WTC11 (cell line): ENCODE results near the gene GJB3. TPM values are rescaled to one million over a fixed set of nuclear protein-coding genes. Genes with fewer than 3 reads are reported as not detected.

Experiments
- ATAC-seq: fragments of 200-7000 bp; cut with Tn5 transposase; 2 replicates; pipeline ENCODE4 v1.10.0; 2021; ENCODE audit warnings: mild to moderate bottlenecking, moderate library complexity
- CTCF ChIA-PET: fragments of 300-600 bp; sonication (Branson Sonifier 250); formaldehyde crosslinking; loops from one replicate; lab custom pipeline; 2021; ENCODE audit warnings: antibody characterized with exemption; lab: Charles Lee
- POLR2A ChIA-PET: fragments of 350-600 bp; sonication (Branson Sonifier 250); formaldehyde crosslinking; loops from one replicate; lab custom pipeline; 2021; ENCODE audit warnings: antibody characterized with exemption; lab: Charles Lee
- DNase-seq: peaks from one replicate; pipeline ENCODE4 v3.0.0; 2021; ENCODE audit warnings: low spot score
- H3K27ac Mint-ChIP-seq: 2 replicates; pipeline ENCODE4 v1.8.0; 2021; ENCODE audit warnings: mixed read lengths
- H3K27me3 Mint-ChIP-seq: 2 replicates; pipeline ENCODE4 v1.8.0; 2021; ENCODE audit warnings: low read depth, mild to moderate bottlenecking, moderate library complexity, mixed read lengths
- H3K36me3 Mint-ChIP-seq: 2 replicates; pipeline ENCODE4 v1.8.0; 2021; ENCODE audit warnings: mixed read lengths
- H3K4me1 Mint-ChIP-seq: 2 replicates; pipeline ENCODE4 v1.8.0; 2022; ENCODE audit warnings: mixed read lengths
- H3K4me3 Mint-ChIP-seq: 2 replicates; pipeline ENCODE4 v1.8.0; 2021; ENCODE audit warnings: mild to moderate bottlenecking, moderate library complexity, mixed read lengths
- H3K9me3 Mint-ChIP-seq: 2 replicates; pipeline ENCODE4 v1.8.0; 2021; ENCODE audit warnings: mixed read lengths
- CREM ChIP-seq: sonication (generic); formaldehyde crosslinking; IDR thresholded peaks from 2 replicates; pipeline ENCODE4 v1.8.1; 2022; ENCODE audit warnings: mild to moderate bottlenecking, missing genetic modification reagents, moderate library complexity
- EMX1 ChIP-seq: fragments of 250-450 bp; sonication (Bioruptor Pico); IDR thresholded peaks from 2 replicates; pipeline ENCODE4 v1.8.0; 2021; ENCODE audit warnings: mild to moderate bottlenecking
- FOXJ3 ChIP-seq: sonication (generic); formaldehyde crosslinking; IDR thresholded peaks from 2 replicates; pipeline ENCODE4 v1.9.0; 2021; ENCODE audit warnings: missing genetic modification reagents, mild to moderate bottlenecking, borderline replicate concordance
- FOXK1 ChIP-seq: sonication (generic); formaldehyde crosslinking; IDR thresholded peaks from 2 replicates; pipeline ENCODE4 v1.8.0; 2022; ENCODE audit warnings: mild to moderate bottlenecking, moderate library complexity, missing genetic modification reagents
- NR2C2 ChIP-seq: sonication (generic); formaldehyde crosslinking; IDR thresholded peaks from 2 replicates; pipeline ENCODE4 v1.8.0; 2022; ENCODE audit warnings: mild to moderate bottlenecking, missing genetic modification reagents
- SMAD3 ChIP-seq: sonication (generic); formaldehyde crosslinking; IDR thresholded peaks from 2 replicates; pipeline ENCODE4 v1.8.0; 2022; ENCODE audit warnings: missing genetic modification reagents, mild to moderate bottlenecking, borderline replicate concordance
- SP1 ChIP-seq: sonication (generic); formaldehyde crosslinking; conservative IDR thresholded peaks from 2 replicates; pipeline ENCODE4 v1.8.1; 2022; ENCODE audit warnings: missing genetic modification reagents
- ZNF396 ChIP-seq: fragments of 250-450 bp; sonication (Bioruptor Pico); IDR thresholded peaks from 2 replicates; pipeline ENCODE4 v1.8.0; 2021; ENCODE audit warnings: mild to moderate bottlenecking, moderate library complexity, borderline replicate concordance
- ZNF671 ChIP-seq: fragments of 250-450 bp; sonication (Bioruptor Pico); IDR thresholded peaks from 2 replicates; pipeline ENCODE4 v1.8.0; 2021; ENCODE audit warnings: mild to moderate bottlenecking
- total RNA-seq: library from RNA; stranded (reverse); gene quantifications from 3 replicates; pipeline ENCODE4 v1.2.3, GENCODE V29; 2021
- TF ChIP-seq, protein P1 (sequence below): fragments of 250-450 bp; sonication (Bioruptor Pico); IDR thresholded peaks from 2 replicates; pipeline ENCODE4 v2.1.2; 2022; ENCODE audit warnings: mild to moderate bottlenecking, moderate library complexity
- TF ChIP-seq, protein P2 (sequence below): sonication (generic); formaldehyde crosslinking; IDR thresholded peaks from 2 replicates; pipeline ENCODE4 v1.8.1; 2023; ENCODE audit warnings: mild to moderate bottlenecking, missing genetic modification reagents, moderate library complexity
- TF ChIP-seq, protein P3 (sequence below): sonication (generic); formaldehyde crosslinking; conservative IDR thresholded peaks from 2 replicates; pipeline ENCODE4 v1.8.1; 2023; ENCODE audit warnings: mild to moderate bottlenecking, low read depth, missing genetic modification reagents, moderate library complexity
- TF ChIP-seq, protein P4 (sequence below): sonication (generic); formaldehyde crosslinking; IDR thresholded peaks from 2 replicates; pipeline ENCODE4 v1.8.1; 2023; ENCODE audit warnings: mild to moderate bottlenecking, missing genetic modification reagents, moderate library complexity
- TF ChIP-seq, protein P5 (sequence below): fragments of 250-450 bp; sonication (Bioruptor Pico); IDR thresholded peaks from 2 replicates; pipeline ENCODE4 v1.8.0; 2021; ENCODE audit warnings: mild to moderate bottlenecking
- TF ChIP-seq, protein P6 (sequence below): fragments of 250-450 bp; sonication (Bioruptor Pico); conservative IDR thresholded peaks from 2 replicates; pipeline ENCODE4 v1.9.0; 2021; ENCODE audit warnings: mild to moderate bottlenecking

Gene GJB3
- total RNA-seq, 1 experiment from 2014 or later = 0.46 TPM

DNA sequence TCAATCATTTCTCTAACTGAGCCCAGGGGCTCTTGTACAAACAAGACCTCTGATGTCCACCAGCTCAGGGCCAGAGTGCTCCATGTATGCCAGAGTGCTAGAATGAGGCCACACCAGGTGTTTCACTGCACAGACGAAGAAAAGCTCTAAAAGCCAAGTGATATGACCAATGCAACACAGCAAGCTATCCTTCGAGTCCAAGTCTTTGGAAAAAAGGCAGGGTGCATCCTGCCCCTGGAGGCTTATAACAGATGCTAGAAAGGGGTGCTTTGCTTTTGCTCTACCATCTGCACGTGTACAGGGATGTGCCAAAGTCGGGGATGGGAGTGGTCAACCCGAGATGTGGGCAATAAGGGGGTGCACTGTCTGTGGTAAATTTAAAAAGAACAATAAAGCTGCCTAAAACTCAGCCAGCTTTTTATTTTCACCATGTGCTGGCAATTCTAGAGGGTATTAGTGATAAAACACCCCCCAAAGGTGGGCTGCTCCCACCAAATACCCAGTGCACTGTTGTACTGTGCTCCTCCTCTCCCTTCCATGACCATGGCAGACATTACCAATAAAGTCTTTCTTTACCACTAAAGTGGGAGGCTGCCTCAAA, 46.4 kb downstream of the GJB3 start (continued):
- TF ChIP-seq, protein P1, sequence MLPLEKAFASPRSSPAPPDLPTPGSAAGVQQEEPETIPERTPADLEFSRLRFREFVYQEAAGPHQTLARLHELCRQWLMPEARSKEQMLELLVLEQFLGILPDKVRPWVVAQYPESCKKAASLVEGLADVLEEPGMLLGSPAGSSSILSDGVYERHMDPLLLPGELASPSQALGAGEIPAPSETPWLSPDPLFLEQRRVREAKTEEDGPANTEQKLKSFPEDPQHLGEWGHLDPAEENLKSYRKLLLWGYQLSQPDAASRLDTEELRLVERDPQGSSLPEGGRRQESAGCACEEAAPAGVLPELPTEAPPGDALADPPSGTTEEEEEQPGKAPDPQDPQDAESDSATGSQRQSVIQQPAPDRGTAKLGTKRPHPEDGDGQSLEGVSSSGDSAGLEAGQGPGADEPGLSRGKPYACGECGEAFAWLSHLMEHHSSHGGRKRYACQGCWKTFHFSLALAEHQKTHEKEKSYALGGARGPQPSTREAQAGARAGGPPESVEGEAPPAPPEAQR (CRISPR knock-in tag) = no peak

DNA sequence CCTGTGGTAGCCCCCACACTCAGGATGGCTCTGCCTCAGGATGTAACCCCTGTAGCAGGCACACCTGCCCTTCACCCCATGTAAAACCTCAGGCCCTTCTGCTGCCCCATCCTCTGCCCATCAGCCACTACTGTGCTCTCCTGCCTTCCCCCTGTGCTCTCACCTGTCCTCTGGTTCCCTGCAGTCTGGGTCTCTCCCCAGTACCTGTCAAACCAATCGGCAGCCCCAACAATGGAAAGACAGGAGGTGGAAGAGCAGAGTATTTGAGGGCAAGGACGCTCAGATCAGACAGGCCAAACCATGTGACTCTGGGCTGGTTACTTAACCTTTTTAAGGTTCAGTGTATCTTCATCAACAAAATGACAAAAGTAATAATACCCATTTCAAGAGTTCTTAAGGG, 47.6 kb downstream of the GJB3 start:
- TF ChIP-seq FOXK1 (CRISPR knock-in tag) (no peak), ZNF671 (CRISPR knock-in tag) (no peak)
- TF ChIP-seq, protein P2, sequence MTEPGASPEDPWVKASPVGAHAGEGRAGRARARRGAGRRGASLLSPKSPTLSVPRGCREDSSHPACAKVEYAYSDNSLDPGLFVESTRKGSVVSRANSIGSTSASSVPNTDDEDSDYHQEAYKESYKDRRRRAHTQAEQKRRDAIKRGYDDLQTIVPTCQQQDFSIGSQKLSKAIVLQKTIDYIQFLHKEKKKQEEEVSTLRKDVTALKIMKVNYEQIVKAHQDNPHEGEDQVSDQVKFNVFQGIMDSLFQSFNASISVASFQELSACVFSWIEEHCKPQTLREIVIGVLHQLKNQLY = no peak
- TF ChIP-seq, all 79 proteins: peak for 0
- Mint-ChIP-seq H3K4me1 (no peaks in the 10 kb centered on the region), H3K9me3 (no peaks in the 10 kb centered on the region), H3K4me3 (no peak overlapping the region), H3K27ac (no peak overlapping the region), H3K27me3 (no peaks in the 10 kb centered on the region), H3K36me3 (no peaks in the 10 kb centered on the region)
- no peak for DNase-seq
- ChIA-PET CTCF (interaction anchor here (1.8 to 2.1 kb wide), 2 partner anchors 24 to 42 kb away, joined by 6 to 8 read pairs; no protein-coding TSS in a partner anchor), POLR2A (no interaction called here)
- ATAC-seq = no peak

DNA sequence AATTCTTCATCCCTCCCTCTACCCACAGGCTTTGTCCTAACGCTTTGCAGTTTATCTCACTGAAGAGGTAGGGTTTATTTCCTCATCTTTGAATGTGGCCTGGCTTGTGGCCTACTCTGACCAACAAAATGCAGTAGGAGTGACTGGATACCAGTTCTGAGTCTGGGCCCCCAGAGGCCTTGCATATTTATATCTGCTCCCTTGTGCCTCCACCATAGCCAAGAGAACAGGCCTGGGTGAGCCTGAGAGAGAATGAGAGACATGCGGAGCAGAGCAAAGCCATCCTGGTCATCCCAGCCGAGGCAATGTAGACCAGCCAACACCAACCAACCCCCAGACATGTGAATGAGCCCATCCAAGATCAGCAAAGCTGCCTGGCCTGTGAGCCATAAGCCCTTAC, 48.2 kb downstream of the GJB3 start:
- no peaks in the 10 kb centered on the region for H3K4me1 Mint-ChIP-seq
- H3K4me3 Mint-ChIP-seq = no peak overlapping the region
- ChIA-PET POLR2A (no interaction called here), CTCF (no interaction called here)
- no peak for TF ChIP-seq NR2C2
- TF ChIP-seq, protein P3, sequence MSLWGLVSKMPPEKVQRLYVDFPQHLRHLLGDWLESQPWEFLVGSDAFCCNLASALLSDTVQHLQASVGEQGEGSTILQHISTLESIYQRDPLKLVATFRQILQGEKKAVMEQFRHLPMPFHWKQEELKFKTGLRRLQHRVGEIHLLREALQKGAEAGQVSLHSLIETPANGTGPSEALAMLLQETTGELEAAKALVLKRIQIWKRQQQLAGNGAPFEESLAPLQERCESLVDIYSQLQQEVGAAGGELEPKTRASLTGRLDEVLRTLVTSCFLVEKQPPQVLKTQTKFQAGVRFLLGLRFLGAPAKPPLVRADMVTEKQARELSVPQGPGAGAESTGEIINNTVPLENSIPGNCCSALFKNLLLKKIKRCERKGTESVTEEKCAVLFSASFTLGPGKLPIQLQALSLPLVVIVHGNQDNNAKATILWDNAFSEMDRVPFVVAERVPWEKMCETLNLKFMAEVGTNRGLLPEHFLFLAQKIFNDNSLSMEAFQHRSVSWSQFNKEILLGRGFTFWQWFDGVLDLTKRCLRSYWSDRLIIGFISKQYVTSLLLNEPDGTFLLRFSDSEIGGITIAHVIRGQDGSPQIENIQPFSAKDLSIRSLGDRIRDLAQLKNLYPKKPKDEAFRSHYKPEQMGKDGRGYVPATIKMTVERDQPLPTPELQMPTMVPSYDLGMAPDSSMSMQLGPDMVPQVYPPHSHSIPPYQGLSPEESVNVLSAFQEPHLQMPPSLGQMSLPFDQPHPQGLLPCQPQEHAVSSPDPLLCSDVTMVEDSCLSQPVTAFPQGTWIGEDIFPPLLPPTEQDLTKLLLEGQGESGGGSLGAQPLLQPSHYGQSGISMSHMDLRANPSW (CRISPR knock-in tag) = no peak
- TF ChIP-seq, protein P4, sequence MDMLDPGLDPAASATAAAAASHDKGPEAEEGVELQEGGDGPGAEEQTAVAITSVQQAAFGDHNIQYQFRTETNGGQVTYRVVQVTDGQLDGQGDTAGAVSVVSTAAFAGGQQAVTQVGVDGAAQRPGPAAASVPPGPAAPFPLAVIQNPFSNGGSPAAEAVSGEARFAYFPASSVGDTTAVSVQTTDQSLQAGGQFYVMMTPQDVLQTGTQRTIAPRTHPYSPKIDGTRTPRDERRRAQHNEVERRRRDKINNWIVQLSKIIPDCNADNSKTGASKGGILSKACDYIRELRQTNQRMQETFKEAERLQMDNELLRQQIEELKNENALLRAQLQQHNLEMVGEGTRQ (CRISPR knock-in tag) = no peak
- TF ChIP-seq SP1 (CRISPR knock-in tag) = no peak
- TF ChIP-seq SMAD3 = no peak
- TF ChIP-seq ZNF396 (CRISPR knock-in tag) = no peak
- TF ChIP-seq, protein P5, sequence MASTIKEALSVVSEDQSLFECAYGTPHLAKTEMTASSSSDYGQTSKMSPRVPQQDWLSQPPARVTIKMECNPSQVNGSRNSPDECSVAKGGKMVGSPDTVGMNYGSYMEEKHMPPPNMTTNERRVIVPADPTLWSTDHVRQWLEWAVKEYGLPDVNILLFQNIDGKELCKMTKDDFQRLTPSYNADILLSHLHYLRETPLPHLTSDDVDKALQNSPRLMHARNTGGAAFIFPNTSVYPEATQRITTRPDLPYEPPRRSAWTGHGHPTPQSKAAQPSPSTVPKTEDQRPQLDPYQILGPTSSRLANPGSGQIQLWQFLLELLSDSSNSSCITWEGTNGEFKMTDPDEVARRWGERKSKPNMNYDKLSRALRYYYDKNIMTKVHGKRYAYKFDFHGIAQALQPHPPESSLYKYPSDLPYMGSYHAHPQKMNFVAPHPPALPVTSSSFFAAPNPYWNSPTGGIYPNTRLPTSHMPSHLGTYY (CRISPR knock-in tag) = no peak
- no peak for TF ChIP-seq FOXJ3 (CRISPR knock-in tag)
- TF ChIP-seq, all 79 proteins: peak for 0
- Mint-ChIP-seq H3K27me3 (no peaks in the 10 kb centered on the region; the same call in 1 of the 2 replicates), H3K36me3 (no peaks in the 10 kb centered on the region), H3K9me3 (no peaks in the 10 kb centered on the region), H3K27ac (no peak overlapping the region)
- no peak for ATAC-seq
- DNase-seq = no peak

DNA sequence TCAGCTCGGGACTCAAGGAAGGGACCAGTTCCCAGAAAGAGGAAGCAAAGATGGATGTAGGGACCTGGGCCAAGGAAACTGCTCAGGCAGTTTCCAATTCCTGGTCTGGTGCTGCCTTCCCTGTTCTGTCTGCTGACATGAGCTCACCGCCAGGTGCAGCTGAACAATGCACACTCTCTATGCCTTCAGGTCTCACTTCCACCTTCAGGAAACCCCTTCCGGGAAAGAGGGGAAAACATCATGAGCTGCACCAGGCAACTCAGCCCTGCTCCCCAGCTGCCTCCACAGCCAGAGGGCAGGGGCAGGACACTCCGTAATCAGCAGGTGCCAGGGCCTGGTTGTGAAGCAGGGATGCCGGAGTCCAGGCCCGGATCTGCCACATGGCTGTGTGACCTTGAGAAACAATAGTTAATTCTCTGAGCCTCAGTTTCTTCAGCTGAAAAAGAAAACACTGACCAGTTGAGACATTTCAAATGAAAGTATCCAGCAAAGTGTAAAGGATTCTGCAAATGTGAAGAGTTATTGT, 50.8 kb downstream of the GJB3 start:
- ChIA-PET POLR2A (interaction anchor here (0.6 kb wide), 1 partner anchor 327 kb away, joined by 6 read pairs; no protein-coding TSS in a partner anchor), CTCF (interaction anchor here (0.8 to 2.8 kb wide), 4 partner anchors 11 to 374 kb away, joined by 3 to 15 read pairs (median 3); no protein-coding TSS in a partner anchor)
- no peaks in the 10 kb centered on the region for H3K4me1 Mint-ChIP-seq
- H3K27ac Mint-ChIP-seq = no peak overlapping the region
- no peaks in the 10 kb centered on the region; the same call in 1 of the 2 replicates for H3K27me3 Mint-ChIP-seq
- TF ChIP-seq EMX1 (CRISPR knock-in tag) (no peak), CREM (CRISPR knock-in tag) (no peak)
- TF ChIP-seq, protein P6, sequence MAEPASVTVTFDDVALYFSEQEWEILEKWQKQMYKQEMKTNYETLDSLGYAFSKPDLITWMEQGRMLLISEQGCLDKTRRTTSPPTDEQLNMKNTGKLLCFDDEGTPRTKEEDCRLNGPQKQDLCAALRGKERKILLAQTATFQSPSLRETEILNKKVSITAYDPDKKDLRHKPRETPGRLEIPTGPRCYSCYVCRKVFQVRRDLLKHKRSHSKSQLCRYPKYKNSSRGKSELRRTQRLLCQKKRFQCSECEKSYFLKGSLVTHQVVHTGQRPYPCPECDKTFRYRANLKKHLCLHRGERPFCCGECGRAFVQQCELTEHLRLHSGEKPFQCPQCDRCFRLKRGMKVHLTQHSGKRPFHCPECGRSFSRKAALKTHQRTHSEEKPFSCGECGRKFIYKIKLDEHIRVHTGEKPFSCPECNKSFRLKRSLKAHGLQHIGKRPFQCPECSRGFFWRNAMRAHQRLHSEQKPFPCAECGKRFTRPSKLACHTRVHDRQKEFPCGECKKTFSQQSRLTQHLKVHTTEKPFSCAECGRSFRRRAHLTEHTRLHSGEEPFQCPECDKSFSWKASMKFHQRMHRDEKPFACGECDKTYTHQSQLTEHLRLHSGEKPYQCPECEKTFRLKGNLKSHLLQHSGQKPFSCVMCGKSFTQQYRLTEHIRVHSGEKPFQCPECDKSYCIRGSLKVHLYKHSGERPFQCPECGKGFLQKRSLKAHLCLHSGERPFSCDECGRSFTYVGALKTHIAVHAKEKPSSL (CRISPR knock-in tag) = no peak
- DNase-seq (no peak), ATAC-seq (no peak)
- H3K9me3 Mint-ChIP-seq = no peaks in the 10 kb centered on the region
- H3K36me3 Mint-ChIP-seq = no peaks in the 10 kb centered on the region
- H3K4me3 Mint-ChIP-seq = no peak overlapping the region
